AG10803 (cell line): ENCODE results near the gene FTH1.
"Not testable (repeated sequence)": the region's sequence is repeated elsewhere in the genome, so short reads cannot be mapped to it uniquely, and the experiment has no call there.

ENCODE experiments used
- DNase-seq: peaks from one replicate; pipeline ENCODE4 v3.0.0; 2010; ENCODE audit warnings: low read depth
- H3K4me3 ChIP-seq: 2 replicates; pipeline ENCODE4 v1.5.1; 2011; ENCODE audit warnings: mild to moderate bottlenecking, low read length, control low read depth
- CTCF ChIP-seq: conservative IDR thresholded peaks from 2 replicates; pipeline ENCODE4 v1.5.1; 2011; ENCODE audit warnings: mild to moderate bottlenecking, low read length, control low read depth, inconsistent platforms

The FTH1 gene

DNA sequence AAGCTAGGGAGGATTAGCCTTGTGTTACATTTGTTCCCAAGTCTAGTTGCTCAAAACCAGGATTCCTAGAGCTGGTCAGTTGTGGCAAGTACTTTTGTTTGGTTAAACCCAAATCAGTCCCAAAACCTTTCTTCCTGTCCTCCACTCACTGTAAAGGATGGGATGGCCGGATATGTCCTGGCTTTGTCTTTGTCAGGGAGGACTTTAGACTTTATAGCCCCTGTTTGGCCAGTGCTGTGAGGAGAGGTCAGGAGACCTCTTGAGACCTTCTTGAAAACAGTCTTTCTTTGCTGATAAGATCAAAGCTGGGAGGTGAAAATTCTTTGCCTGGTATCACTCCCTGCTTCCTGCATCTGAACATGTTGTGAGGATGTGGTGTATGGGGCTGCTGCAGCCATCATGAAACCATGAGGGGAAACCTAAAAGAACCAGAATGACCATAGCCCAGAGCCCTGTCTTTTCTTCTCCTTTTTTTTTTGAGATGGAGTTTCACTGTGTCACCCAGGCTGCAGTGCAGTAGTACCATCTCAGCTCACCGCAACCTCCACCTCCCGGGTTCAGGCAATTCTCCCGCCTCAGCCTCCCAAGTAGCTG is 43.6 kb upstream of the FTH1 start:
- no peak overlapping the region for H3K4me3 ChIP-seq
- no peak for TF ChIP-seq CTCF
- DNase-seq, result no peak

DNA sequence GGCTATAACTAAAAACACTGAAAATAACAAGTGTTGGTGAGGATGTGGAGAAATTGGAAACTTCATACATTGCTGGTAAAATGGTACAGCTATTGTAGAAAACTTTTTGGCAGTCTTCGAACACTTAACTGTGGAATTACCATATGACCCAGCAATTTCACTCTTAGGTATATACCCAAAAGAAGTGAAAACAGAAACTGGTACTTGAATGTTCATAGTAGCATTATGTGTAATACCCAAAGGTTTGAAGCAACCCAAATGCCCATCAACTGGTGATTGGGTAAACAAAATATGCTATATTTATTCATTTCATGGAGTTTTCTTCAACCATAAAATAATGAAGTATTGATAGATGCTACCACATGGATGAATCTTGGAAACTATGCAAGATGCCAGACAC is 40.8 kb upstream of the FTH1 start:
- DNase-seq, result no peak
- no peak overlapping the region for H3K4me3 ChIP-seq
- no peak for TF ChIP-seq CTCF

GRCh38 chr11:62004473-62004872 is 37.0 kb upstream of the FTH1 start:
- no peak overlapping the region for H3K4me3 ChIP-seq
- DNase-seq, result peak; percentile 89
- TF ChIP-seq CTCF, result no peak

DNA sequence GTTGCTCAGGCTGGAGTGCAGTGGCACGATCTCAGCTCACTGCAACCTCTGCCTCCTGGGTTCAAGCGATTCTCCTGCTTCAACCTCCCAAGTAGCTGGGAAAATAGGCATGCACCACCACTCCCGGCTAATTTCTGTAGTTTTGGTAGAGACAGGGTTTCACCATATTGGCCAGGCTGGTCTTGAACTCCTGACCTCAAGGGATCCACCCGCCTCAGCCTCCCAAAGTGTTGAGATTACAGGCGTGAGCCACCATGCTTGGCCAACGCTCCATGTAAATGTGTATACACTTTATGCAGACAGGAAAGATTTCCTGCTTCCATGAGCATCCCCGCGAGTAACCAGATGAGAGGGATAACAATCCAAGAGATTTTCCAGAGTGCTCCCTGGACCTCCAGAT is 34.8 kb upstream of the FTH1 start:
- DNase-seq, H3K4me3 ChIP-seq: not testable (repeated sequence)

GRCh38 chr11:62001450-62002191 is 34.2 kb upstream of the FTH1 start:
- no peak overlapping the region for H3K4me3 ChIP-seq
- DNase-seq, result peak; percentile 5
- TF ChIP-seq CTCF, result no peak

DNA sequence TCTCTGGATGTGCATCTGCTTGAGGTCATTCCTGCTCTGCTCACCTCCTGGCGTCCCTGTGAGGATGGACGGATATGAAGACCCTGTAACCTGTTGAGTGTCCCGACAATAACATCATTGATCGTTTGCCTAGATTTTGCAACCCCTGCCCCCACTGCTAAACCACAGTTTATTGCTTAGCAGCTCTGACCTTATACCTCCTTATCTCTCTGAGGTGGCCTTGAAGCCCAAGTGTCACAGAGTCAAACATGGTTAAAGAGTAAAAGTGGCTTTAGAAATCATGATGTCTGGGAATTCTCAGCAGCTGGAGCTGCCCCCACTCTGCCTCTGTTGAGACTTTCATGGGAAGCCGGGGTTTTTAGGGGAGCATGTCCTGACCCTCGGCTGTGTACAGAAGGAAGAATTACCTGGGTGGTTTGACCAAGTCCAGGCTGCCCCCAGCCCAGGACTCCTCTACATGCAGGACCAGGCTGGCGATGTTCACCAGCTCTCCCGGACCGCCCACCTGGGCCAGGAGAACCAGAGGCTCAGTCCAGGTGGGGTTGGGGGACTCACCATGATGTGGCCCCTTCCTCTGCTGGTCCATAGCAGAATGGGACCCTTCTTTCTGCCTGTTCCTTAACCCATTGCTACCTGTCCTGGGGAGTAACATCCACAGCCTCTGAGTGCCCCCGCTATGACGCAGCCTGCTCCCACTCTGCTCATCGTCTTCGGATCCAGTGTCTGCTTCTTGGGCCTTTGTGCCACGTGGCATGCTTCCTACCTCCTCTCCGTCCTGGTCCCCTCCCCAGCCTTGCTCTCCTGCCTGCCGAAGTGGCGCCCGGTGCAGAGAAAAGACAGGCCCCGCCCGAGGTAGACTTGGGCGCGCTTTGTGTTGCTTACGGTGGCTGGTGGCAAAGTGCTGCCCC is 33.4 kb upstream of the FTH1 start:
- no peak for TF ChIP-seq CTCF
- H3K4me3 ChIP-seq, result no peak overlapping the region
- no peak for DNase-seq

GRCh38 chr11:61999141-61999975 is 31.9 kb upstream of the FTH1 start:
- H3K4me3 ChIP-seq, result no peak overlapping the region
- peak; percentile 26 for DNase-seq
- no peak for TF ChIP-seq CTCF
